ENCODE measurements around the gene UGT1A5.
A peak's percentile ranks its signal among the peaks of the same experiment; 100 is the strongest.
"Not testable (repeated sequence)": the region's sequence is repeated elsewhere in the genome, so short reads cannot be mapped to it uniquely, and the experiment has no call there.

Gene UGT1A5

DNA sequence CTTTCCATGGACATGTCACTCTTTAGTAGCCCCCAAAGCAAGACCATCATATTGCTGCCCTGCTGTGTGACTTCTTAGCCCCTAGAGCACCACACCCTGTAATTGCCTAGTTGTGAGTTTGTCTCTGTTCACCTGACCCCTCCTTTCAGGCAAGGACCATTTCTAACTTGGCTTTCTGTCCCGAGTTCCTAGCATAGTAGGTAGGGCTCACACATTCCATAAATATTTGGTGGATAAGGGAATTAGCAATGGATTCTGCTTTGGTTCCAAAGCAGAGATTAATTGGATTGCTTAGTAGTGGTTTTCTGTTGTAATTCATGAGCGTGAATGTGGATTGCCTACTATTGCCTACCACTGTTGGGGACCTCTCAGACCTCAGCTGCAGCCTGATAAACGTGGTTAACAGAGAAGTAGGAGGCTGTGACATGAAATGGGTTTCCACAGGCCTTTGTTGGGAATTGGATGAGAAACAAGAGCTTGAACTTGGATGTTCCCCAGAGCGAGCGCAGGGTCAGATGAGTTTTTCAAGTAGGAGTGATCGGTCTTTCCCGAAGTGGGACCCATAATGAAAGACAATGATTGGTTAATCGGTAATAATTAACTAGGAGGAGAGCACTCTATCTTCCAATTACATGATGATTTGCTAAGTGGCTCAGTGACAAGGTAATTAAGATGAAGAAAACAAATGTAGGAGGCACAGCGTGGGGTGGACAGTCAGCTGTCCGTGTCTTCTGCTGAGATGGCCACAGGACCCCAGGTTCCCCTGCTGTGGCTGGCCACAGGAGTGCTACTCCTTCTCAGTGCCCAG lies 34.0 kb downstream of the UGT1A5 start:
- ChIA-PET POLR2A (no interaction called here), CTCF (no interaction called here)
- Histone ChIP-seq H3K4me1 (ENCODE audit: control insufficient read depth, insufficient read depth, low read length) (no peaks in the 10 kb centered on the region), H3K27ac (ENCODE audit: extremely low read depth, low read depth, low read length) (no peak overlapping the region), H3K4me3 (ENCODE audit: low read depth, low read length) (no peak overlapping the region), H3K36me3 (ENCODE audit: control insufficient read depth in 2 of 2, insufficient read depth in 1 of 2, low read length in 2 of 2) (no peaks in the 10 kb centered on the region), H3K9me3 (ENCODE audit: control insufficient read depth, insufficient read depth, low read depth, low read length) (no peaks in the 10 kb centered on the region)
- TF ChIP-seq ZSCAN23 (tag by site-specific recombination; IDR thresholded peaks at IDR 0.05), result no peak
- no peak for TF ChIP-seq ZNF544 (tag by site-specific recombination; IDR thresholded peaks at IDR 0.05)

DNA sequence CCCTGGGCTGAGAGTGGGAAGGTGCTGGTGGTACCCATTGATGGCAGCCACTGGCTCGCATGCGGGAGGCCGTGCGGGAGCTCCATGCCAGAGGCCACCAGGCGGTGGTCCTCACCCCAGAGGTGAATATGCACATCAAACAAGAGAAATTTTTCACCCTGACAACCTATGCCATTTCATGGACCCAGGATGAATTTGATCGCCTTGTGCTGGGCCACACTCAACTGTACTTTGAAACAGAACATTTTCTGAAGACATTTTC lies 34.5 kb downstream of the UGT1A5 start:
- Histone ChIP-seq H3K4me1 (ENCODE audit: control insufficient read depth, insufficient read depth, low read length) (no peaks in the 10 kb centered on the region), H3K9me3 (ENCODE audit: control insufficient read depth, insufficient read depth, low read depth, low read length) (no peaks in the 10 kb centered on the region), H3K27ac (ENCODE audit: extremely low read depth, low read depth, low read length) (no peak overlapping the region), H3K4me3 (ENCODE audit: low read depth, low read length) (no peak overlapping the region), H3K36me3 (ENCODE audit: control insufficient read depth in 2 of 2, insufficient read depth in 1 of 2, low read length in 2 of 2) (no peaks in the 10 kb centered on the region)
- ChIA-PET CTCF (no interaction called here), POLR2A (no interaction called here)
- TF ChIP-seq EGR2 (tag by site-specific recombination; IDR thresholded peaks at IDR 0.05; ENCODE audit: low read depth) (no peak), OSR2 (tag by site-specific recombination; IDR thresholded peaks at IDR 0.05) (no peak), ZNF146 (tag by site-specific recombination; IDR thresholded peaks at IDR 0.05) (no peak), WT1 (tag by site-specific recombination; IDR thresholded peaks at IDR 0.05) (no peak), BCL11A (tag by site-specific recombination; IDR thresholded peaks at IDR 0.05; ENCODE audit: low read depth) (no peak)
- TF ChIP-seq, protein P1, sequence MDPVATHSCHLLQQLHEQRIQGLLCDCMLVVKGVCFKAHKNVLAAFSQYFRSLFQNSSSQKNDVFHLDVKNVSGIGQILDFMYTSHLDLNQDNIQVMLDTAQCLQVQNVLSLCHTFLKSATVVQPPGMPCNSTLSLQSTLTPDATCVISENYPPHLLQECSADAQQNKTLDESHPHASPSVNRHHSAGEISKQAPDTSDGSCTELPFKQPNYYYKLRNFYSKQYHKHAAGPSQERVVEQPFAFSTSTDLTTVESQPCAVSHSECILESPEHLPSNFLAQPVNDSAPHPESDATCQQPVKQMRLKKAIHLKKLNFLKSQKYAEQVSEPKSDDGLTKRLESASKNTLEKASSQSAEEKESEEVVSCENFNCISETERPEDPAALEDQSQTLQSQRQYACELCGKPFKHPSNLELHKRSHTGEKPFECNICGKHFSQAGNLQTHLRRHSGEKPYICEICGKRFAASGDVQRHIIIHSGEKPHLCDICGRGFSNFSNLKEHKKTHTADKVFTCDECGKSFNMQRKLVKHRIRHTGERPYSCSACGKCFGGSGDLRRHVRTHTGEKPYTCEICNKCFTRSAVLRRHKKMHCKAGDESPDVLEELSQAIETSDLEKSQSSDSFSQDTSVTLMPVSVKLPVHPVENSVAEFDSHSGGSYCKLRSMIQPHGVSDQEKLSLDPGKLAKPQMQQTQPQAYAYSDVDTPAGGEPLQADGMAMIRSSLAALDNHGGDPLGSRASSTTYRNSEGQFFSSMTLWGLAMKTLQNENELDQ (tag by site-specific recombination; IDR thresholded peaks at IDR 0.05; ENCODE audit: low read depth), result no peak

DNA sequence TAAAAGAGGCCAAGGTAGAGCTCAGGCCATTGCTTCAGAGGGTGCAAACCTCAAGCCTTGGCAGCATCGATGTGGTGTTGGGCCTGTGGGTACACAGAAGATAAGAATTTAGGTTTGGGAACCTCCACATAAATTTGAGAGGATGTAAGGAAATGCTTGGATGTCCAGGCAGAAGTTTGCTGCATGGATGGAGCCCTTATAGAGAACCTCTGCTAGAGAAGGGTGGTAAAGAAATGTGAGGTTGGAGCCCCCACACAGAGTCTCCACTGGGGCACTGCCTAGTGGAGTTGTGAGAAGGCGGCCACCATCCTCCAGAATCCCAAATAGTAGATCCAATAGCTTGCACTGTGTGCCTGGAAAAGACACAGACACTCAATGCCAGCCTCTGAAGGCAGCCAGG lies 38.0 kb downstream of the UGT1A5 start:
- H3K27ac ChIP-seq (ENCODE audit: extremely low read depth, low read depth, low read length); H3K36me3 ChIP-seq (ENCODE audit: control insufficient read depth in 2 of 2, insufficient read depth in 1 of 2, low read length in 2 of 2); H3K4me1 ChIP-seq (ENCODE audit: control insufficient read depth, insufficient read depth, low read length); H3K9me3 ChIP-seq (ENCODE audit: control insufficient read depth, insufficient read depth, low read depth, low read length); H3K4me3 ChIP-seq (ENCODE audit: low read depth, low read length); POLR2A ChIA-PET: not testable (repeated sequence)
- peak; percentile 76 for TF ChIP-seq SETDB1 (IDR thresholded peaks at IDR 0.05; ENCODE audit: insufficient read length, low read length)
- CTCF ChIA-PET, result interaction anchor here (0.6 to 0.7 kb wide), 2 partner anchors 303 to 371 kb away, joined by 3 to 4 read pairs; no protein-coding TSS in a partner anchor

DNA sequence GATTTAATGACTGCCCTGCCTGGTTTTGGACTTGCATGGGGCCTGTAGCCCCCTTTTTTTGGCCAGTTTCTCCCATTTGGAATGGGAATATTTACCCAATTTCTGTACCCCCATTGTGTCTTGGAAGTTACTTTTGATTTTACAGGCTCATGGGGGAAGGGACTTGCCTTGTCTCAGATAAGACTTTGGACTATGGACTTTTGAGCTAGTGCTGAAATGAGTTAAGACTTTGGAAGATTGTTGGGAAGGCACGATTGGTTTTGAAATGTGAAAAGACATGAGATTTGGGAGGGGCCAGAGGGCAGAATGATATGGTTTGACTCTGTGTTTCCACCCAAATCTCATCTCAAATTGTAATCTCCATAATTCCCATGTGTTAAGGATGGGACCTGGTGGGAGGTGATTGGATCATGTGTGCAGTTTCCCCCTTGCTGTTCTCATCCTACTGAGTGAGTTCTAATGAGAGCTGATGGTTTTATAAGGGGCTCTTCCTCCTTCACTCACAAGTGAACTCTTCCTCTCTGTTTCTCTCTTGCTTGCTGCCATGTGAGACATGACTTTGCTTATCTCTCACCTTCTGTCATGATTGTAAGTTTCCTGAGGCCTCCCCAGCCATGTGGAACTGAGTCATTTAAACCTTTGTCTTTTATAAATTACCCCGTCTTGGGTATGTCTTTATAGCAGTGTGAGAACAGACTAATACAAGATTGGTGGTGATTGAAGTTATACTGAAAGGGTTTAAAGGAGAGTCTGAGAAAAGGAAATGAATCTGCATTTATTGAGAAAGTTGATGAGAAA lies 38.7 kb downstream of the UGT1A5 start:
- H3K4me3 ChIP-seq (ENCODE audit: low read depth, low read length); H3K36me3 ChIP-seq (ENCODE audit: control insufficient read depth in 2 of 2, insufficient read depth in 1 of 2, low read length in 2 of 2); H3K27ac ChIP-seq (ENCODE audit: extremely low read depth, low read depth, low read length); H3K9me3 ChIP-seq (ENCODE audit: control insufficient read depth, insufficient read depth, low read depth, low read length); POLR2A ChIA-PET; H3K4me1 ChIP-seq (ENCODE audit: control insufficient read depth, insufficient read depth, low read length): not testable (repeated sequence)
- CTCF ChIA-PET, result interaction anchor here (0.6 to 0.7 kb wide), 2 partner anchors 303 to 371 kb away, joined by 3 to 4 read pairs; no protein-coding TSS in a partner anchor

DNA sequence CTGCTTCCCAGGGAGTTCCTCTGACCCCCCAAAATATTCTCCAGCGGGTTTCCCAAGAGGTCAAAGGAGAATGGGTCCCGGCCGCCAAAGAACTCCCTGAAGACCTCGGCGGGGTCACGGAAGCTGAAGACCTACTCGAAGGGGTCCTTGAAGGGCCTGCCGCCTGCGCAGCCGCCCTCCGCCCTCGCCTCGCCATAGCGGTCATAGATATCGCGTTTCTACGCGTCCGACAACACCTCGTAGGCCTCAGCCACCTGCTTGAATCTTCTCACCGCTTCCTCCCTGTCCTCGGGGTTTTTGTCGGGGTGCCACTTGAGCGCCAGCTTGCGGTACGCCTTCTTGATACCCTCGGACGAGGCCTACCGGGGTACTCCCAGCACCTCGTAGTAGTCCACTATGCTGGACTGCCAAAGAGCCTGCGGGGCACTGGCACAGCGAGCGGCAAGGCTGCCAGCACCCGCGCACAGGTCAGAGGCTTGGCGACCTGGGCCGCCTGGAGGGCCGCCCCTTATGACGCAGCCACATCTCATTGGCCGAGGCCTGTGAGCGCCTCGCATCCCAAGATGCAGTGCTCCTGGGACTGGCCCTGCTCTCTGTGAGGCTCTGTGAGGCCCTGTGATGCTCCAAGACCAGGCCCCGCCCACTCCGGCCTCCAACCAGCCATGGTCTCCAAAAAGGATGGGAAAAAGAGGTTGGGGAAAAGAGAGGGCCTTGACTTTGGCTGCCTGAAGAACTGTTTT lies 42.3 kb downstream of the UGT1A5 start:
- H3K4me1 ChIP-seq (ENCODE audit: control insufficient read depth, insufficient read depth, low read length), result no peaks in the 10 kb centered on the region
- ChIA-PET POLR2A (no interaction called here), CTCF (no interaction called here)
- no peaks in the 10 kb centered on the region for H3K9me3 ChIP-seq (ENCODE audit: control insufficient read depth, insufficient read depth, low read depth, low read length)
- H3K36me3 ChIP-seq (ENCODE audit: control insufficient read depth in 2 of 2, insufficient read depth in 1 of 2, low read length in 2 of 2), result no peaks in the 10 kb centered on the region
- no peak overlapping the region for H3K4me3 ChIP-seq (ENCODE audit: low read depth, low read length)
- no peak overlapping the region for H3K27ac ChIP-seq (ENCODE audit: extremely low read depth, low read depth, low read length)
- TF ChIP-seq ZNF623 (tag by site-specific recombination; IDR thresholded peaks at IDR 0.05), result no peak
- TF ChIP-seq ZNF747 (tag by site-specific recombination; IDR thresholded peaks at IDR 0.05), result no peak
- TF ChIP-seq, protein P2, sequence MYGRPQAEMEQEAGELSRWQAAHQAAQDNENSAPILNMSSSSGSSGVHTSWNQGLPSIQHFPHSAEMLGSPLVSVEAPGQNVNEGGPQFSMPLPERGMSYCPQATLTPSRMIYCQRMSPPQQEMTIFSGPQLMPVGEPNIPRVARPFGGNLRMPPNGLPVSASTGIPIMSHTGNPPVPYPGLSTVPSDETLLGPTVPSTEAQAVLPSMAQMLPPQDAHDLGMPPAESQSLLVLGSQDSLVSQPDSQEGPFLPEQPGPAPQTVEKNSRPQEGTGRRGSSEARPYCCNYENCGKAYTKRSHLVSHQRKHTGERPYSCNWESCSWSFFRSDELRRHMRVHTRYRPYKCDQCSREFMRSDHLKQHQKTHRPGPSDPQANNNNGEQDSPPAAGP (tag by site-specific recombination; IDR thresholded peaks at IDR 0.05), result no peak
- TF ChIP-seq SCRT2 (tag by site-specific recombination; IDR thresholded peaks at IDR 0.05), result no peak
- TF ChIP-seq, protein P3, sequence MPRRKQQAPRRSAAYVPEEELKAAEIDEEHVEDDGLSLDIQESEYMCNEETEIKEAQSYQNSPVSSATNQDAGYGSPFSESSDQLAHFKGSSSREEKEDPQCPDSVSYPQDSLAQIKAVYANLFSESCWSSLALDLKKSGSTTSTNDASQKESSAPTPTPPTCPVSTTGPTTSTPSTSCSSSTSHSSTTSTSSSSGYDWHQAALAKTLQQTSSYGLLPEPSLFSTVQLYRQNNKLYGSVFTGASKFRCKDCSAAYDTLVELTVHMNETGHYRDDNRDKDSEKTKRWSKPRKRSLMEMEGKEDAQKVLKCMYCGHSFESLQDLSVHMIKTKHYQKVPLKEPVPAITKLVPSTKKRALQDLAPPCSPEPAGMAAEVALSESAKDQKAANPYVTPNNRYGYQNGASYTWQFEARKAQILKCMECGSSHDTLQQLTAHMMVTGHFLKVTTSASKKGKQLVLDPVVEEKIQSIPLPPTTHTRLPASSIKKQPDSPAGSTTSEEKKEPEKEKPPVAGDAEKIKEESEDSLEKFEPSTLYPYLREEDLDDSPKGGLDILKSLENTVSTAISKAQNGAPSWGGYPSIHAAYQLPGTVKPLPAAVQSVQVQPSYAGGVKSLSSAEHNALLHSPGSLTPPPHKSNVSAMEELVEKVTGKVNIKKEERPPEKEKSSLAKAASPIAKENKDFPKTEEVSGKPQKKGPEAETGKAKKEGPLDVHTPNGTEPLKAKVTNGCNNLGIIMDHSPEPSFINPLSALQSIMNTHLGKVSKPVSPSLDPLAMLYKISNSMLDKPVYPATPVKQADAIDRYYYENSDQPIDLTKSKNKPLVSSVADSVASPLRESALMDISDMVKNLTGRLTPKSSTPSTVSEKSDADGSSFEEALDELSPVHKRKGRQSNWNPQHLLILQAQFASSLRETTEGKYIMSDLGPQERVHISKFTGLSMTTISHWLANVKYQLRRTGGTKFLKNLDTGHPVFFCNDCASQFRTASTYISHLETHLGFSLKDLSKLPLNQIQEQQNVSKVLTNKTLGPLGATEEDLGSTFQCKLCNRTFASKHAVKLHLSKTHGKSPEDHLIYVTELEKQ (tag by site-specific recombination; IDR thresholded peaks at IDR 0.05; ENCODE audit: borderline replicate concordance), result no peak
- TF ChIP-seq YY2 (tag by site-specific recombination; IDR thresholded peaks at IDR 0.05), result no peak
- TF ChIP-seq WT1 (tag by site-specific recombination; IDR thresholded peaks at IDR 0.05), result no peak

Measured in HEK293 (cell line).